Spleen (tissue), 11 donors: ENCODE data around the gene CLIP2. TPM values are rescaled to one million over a fixed set of nuclear protein-coding genes. Genes with fewer than 3 reads are reported as not detected.

Source experiments
- DNase-seq: peaks from one replicate; pipeline ENCODE4 v3.0.0-alpha.2; 2020
- H3K27ac ChIP-seq, 8 donors: fragments of 200-600 bp; sonication (generic) in 7 of 8; 1 replicate in 4 of 8; 2 replicates in 4 of 8; pipeline versions ENCODE4 v1.5.0 to v1.8.0; 2016 to 2021; ENCODE audit warnings: inconsistent platforms in 4 of 8, mild to moderate bottlenecking in 4 of 8, moderate library complexity in 1 of 8
- H3K27me3 ChIP-seq, 7 donors: fragments of 200-600 bp; sonication (generic) in 6 of 7; replicated peaks in 1 of 7; 1 replicate in 4 of 7; 2 replicates in 3 of 7; pipeline versions ENCODE4 v1.5.0 to v1.8.0; 2016 to 2021; ENCODE audit warnings: inconsistent platforms in 3 of 7, mild to moderate bottlenecking in 1 of 7
- H3K36me3 ChIP-seq, 6 donors: fragments of 200-600 bp; sonication (generic) in 5 of 6; 1 replicate in 4 of 6; 2 replicates in 2 of 6; pipeline versions ENCODE4 v1.5.0 to v1.8.0; 2016 to 2021; ENCODE audit warnings: inconsistent platforms in 2 of 6
- H3K4me1 ChIP-seq, 6 donors: fragments of 200-600 bp; sonication (generic) in 5 of 6; 1 replicate in 3 of 6; 2 replicates in 3 of 6; pipeline versions ENCODE4 v1.5.0 to v1.8.0; 2016 to 2021; ENCODE audit warnings: inconsistent platforms in 3 of 6
- H3K4me3 ChIP-seq, 8 donors: fragments of 200-600 bp; sonication (generic) in 7 of 8; 1 replicate in 4 of 8; 2 replicates in 4 of 8; pipeline versions ENCODE4 v1.5.0 to v1.8.0; 2016 to 2021; ENCODE audit warnings: inconsistent platforms in 4 of 8, mild to moderate bottlenecking in 4 of 8, moderate library complexity in 2 of 8
- H3K9me3 ChIP-seq, 8 donors: fragments of 200-600 bp; sonication (generic) in 7 of 8; 1 replicate in 4 of 8; 2 replicates in 4 of 8; pipeline versions ENCODE4 v1.5.0 to v1.8.0; 2016 to 2021; ENCODE audit warnings: inconsistent platforms in 4 of 8
- POLR2A ChIP-seq, 3 donors: fragments of 450-650 bp; IDR thresholded peaks; one replicate each; pipeline ENCODE4 v1.5.1; 2017; ENCODE audit warnings: antibody characterized with exemption in 3 of 3, mild to moderate bottlenecking in 1 of 3
- POLR2AphosphoS5 ChIP-seq, 3 donors: sonication (generic); formaldehyde crosslinking; IDR thresholded peaks; one replicate each; pipeline ENCODE4 v1.5.1; 2017; ENCODE audit warnings: antibody characterized with exemption in 3 of 3
- WGBS, 5 donors: extraction: QIAGEN DNeasy Blood & Tissue Kit in 3 of 5; methylation state at CpG; one replicate each; pipeline versions ENCODE4 v1.1.5 to v1.1.7; 2013 to 2018; 5-methylcytosine and 5-hydroxymethylcytosine counted together
- intact Hi-C: fragments of 100-400 bp; cut with DNase I; formaldehyde crosslinking; loops from one replicate; pipeline ENCODE4 v1.15.0; 2023; ENCODE audit warnings: low total_unique reads
- polyA plus RNA-seq, 3 donors: library from polyadenylated mRNA; stranded (reverse); fragments of 200-250 nt; gene quantifications; one replicate each; pipeline ENCODE4 v1.2.1, GENCODE V29; 2013
- total RNA-seq, 7 donors: library from RNA; depleted of rRNA in 3 of 7; stranded (reverse); fragments of >200 nt in 3 of 7; fragmentation: NEBNext Ultra II Directional in 4 of 7; extraction: Animal tissue kit (Norgen Biotek cat#: 25700) in 4 of 7; gene quantifications; one replicate each; pipeline versions ENCODE4 v1.1.0 to v1.2.1, GENCODE V29; 2016 to 2021
- TF ChIP-seq, protein P1 (sequence below), 11 experiments: fragments of 200-600 bp in 7 of 11; fragments of 450-650 bp in 4 of 11; sonication (generic) in 4 of 11; IDR thresholded peaks in 8 of 11; conservative IDR thresholded peaks in 3 of 11; 1 replicate in 7 of 11; 2 replicates in 4 of 11; pipeline versions ENCODE4 v1.4.0 to v1.8.0; 2016 to 2021; ENCODE audit warnings: antibody characterized with exemption in 11 of 11, inconsistent platforms in 4 of 11, mild to moderate bottlenecking in 1 of 11
- donor health status: healthy with polysubstance abuse.
- donor health status: DM: no; HTN: no; CAD: no; lungs with moderate emphysema.
- donor health status: DM: no; HTN: no; CAD: no.
- donor health status: Bipolar disorder and iron deficiency.
- donor health status: healthy.
- donor health status: DM: no; HTN: no; CAD: no.
- donor health status: DM: yes; HTN: yes; CAD: no.

The CLIP2 gene
- total and polyA plus RNA-seq, 10 donors = 2.7 to 18.6 (median 16.9) TPM

DNA sequence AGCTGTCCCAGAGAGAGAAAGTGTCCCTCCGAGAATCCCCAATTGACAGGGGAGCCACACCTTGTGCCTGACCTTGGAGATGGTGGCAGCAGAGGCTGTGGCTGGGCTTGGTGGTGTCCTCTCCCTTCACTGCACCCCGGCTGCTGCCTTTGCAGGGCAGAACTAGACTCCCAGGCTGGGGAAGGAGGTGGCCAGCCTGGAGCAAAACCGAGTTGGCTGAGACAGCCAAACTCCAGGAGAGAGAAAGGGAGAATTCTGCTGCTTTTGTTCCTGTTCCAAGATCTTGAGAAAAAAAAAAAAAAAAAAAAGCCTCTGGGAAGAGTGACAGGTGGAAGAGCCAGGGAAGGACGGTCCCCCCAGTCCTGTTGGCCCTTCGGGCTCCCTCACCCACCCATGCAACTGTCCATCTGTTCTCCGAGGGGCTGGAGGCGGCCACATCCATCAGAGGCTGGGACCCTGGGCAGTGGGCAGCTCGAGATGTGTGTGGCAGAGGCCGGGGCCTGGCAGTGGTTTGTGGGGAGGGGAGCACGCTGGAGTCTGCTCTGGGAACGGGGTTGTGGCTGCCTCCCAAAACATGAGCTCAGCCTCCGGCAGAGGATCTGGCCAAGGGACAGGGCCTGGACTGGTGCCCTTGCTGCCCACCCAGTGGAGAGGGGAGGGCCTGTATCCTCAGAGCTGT lies 35.5 kb downstream of the CLIP2 start:
- peaks cover 0 to 33% (median 0%) of the 10 kb centered on the region in 6 donors for H3K36me3 ChIP-seq
- intact Hi-C loops = no loop called here
- peaks cover 0 to 6% (median 0%) of the 10 kb centered on the region in 6 donors for H3K4me1 ChIP-seq
- TF ChIP-seq, protein P1, sequence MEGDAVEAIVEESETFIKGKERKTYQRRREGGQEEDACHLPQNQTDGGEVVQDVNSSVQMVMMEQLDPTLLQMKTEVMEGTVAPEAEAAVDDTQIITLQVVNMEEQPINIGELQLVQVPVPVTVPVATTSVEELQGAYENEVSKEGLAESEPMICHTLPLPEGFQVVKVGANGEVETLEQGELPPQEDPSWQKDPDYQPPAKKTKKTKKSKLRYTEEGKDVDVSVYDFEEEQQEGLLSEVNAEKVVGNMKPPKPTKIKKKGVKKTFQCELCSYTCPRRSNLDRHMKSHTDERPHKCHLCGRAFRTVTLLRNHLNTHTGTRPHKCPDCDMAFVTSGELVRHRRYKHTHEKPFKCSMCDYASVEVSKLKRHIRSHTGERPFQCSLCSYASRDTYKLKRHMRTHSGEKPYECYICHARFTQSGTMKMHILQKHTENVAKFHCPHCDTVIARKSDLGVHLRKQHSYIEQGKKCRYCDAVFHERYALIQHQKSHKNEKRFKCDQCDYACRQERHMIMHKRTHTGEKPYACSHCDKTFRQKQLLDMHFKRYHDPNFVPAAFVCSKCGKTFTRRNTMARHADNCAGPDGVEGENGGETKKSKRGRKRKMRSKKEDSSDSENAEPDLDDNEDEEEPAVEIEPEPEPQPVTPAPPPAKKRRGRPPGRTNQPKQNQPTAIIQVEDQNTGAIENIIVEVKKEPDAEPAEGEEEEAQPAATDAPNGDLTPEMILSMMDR (IDR thresholded peaks at IDR 0.05 in 8 of 11, conservative IDR thresholded peaks at IDR 0.05 in 3 of 11) = no peak
- TF ChIP-seq POLR2AphosphoS5 (IDR thresholded peaks at IDR 0.05) (no peak), POLR2A (IDR thresholded peaks at IDR 0.05) (no peak)
- H3K4me3 ChIP-seq = no peak overlapping the region
- WGBS, 5 donors = 75 to 87% (median 86%) methylated on average over 11 to 12 of the region's 12 CpGs
- DNase-seq = no peak
- H3K27me3 ChIP-seq = no peaks in the 10 kb centered on the region
- no peaks in the 10 kb centered on the region for H3K9me3 ChIP-seq
- H3K27ac ChIP-seq = no peak overlapping the region

DNA sequence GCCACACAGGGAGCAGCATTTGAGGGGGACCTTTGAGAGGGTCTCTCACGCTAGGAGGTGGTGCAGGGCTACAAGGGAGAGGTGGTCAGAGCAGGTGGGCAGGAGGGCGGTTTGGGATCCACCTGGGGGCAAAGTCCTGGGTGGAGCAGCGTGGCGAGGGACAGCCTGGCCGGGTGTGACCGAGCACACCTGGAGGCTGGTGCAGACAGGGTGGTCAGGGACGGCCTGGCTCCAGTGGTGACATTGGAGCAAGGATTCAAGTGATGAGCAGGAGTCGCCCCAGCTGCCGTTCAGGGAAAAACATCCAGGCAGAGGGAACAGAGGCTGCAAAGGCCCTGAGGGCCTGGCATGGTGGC lies 36.0 kb downstream of the CLIP2 start:
- intact Hi-C loops = no loop called here
- Histone ChIP-seq H3K27me3 (no peaks in the 10 kb centered on the region), H3K9me3 (no peaks in the 10 kb centered on the region), H3K4me3 (no peak overlapping the region), H3K36me3 (peaks cover 0 to 36% (median 0%) of the 10 kb centered on the region in 6 donors), H3K27ac (no peak overlapping the region), H3K4me1 (peaks cover 0 to 6% (median 0%) of the 10 kb centered on the region in 6 donors)
- TF ChIP-seq, protein P1 (IDR thresholded peaks at IDR 0.05 in 8 of 11, conservative IDR thresholded peaks at IDR 0.05 in 3 of 11) = no peak
- TF ChIP-seq POLR2AphosphoS5 (IDR thresholded peaks at IDR 0.05) = no peak
- TF ChIP-seq POLR2A (IDR thresholded peaks at IDR 0.05) = no peak
- no peak for DNase-seq
- WGBS, 5 donors = 85 to 94% (median 87%) methylated on average over 9 of the region's 9 CpGs

DNA sequence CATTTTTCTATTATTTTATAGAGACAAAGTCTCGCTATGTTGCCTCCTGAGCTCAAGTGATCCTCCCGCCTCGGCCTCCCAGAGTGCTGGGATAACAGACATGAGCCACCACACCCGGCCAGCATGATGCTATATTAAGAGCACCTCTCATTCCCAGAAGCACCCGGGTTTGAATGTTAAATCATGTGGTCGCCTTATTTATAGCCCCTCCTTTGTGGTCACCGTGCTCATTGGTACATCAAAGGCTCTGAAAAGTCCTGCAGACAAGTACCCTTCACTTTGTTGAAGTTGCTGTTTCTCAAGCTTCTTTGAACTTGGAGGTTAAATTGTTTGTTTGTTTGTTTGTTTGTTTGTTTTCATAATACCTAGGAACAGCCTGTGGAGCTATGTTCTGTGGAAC lies 40.0 kb downstream of the CLIP2 start:
- DNase-seq = no peak
- Histone ChIP-seq H3K4me3 (no peak overlapping the region), H3K27ac (no peak overlapping the region), H3K9me3 (no peaks in the 10 kb centered on the region), H3K36me3 (peaks cover 0 to 25% (median 0%) of the 10 kb centered on the region in 6 donors), H3K4me1 (no peaks in the 10 kb centered on the region), H3K27me3 (no peaks in the 10 kb centered on the region)
- no peak for TF ChIP-seq POLR2A (IDR thresholded peaks at IDR 0.05)
- TF ChIP-seq, protein P1 (IDR thresholded peaks at IDR 0.05 in 8 of 11, conservative IDR thresholded peaks at IDR 0.05 in 3 of 11) = no peak
- no peak for TF ChIP-seq POLR2AphosphoS5 (IDR thresholded peaks at IDR 0.05)
- 73 to 81% (median 80%) methylated on average over 7 of the region's 7 CpGs for WGBS, 5 donors
- intact Hi-C loops = no loop called here

DNA sequence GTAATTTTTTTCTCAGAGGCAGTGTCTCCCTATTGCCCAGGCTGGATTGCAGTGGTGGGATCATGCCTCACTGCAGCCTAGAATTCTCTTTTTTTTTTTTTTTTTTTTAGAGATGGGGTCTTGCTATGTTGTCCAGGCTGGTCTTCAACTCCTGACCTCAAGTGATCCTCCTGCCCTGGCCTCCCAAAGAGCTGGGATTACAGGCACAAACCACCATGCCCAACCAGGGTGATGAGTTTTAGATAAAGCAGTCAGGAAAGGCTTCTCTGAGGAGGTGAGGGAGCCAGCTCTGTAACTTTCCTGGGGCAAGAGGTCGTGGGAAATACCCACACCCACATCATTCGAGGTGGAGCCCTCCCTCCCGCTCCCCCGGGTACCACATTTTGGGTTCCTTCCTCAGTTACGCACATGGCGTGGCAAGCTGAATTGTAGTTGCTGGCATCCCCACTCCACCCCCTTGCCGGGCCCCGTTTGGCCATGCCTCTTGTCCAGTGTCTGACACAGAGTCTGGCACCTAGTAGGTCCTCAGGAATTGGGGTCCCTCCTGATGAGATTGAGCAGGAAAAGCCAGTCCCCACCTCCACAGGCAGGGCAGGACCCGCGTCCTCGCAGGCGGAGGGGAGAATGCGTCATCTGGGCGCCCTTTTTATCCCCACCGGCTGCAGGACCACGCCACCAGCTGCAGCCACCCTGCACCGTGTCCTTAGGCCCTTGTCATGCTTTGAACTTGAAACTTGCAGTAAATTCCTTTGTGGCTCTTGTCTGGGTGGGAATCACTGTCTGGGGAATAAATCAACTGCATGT lies 43.4 kb downstream of the CLIP2 start:
- WGBS, 5 donors = 82 to 87% (median 84%) methylated on average over 17 of the region's 17 CpGs
- no peaks in the 10 kb centered on the region for H3K4me1 ChIP-seq
- TF ChIP-seq, protein P1 (IDR thresholded peaks at IDR 0.05 in 8 of 11, conservative IDR thresholded peaks at IDR 0.05 in 3 of 11) = no peak
- TF ChIP-seq POLR2A (IDR thresholded peaks at IDR 0.05) = no peak
- TF ChIP-seq POLR2AphosphoS5 (IDR thresholded peaks at IDR 0.05) = no peak
- H3K27me3 ChIP-seq = no peaks in the 10 kb centered on the region
- H3K27ac ChIP-seq = no peak overlapping the region
- intact Hi-C loops = no loop called here
- no peaks in the 10 kb centered on the region for H3K9me3 ChIP-seq
- no peak for DNase-seq
- H3K36me3 ChIP-seq = peaks cover 0 to 12% (median 0%) of the 10 kb centered on the region in 6 donors
- no peak overlapping the region for H3K4me3 ChIP-seq
